A673 (cell line): ENCODE data around the gene ZNF445. TPM values are rescaled to one million over a fixed set of nuclear protein-coding genes. Genes with fewer than 3 reads are reported as not detected.

Experiments
- BruUV-seq: library from RNA; stranded (reverse); fragments of 400-500 nt; replicated peaks from 2 replicates; lab custom pipeline; 2021; lab: Mats Ljungman, UMichigan
- CTCF ChIA-PET: fragments of 300-600 bp; sonication (Branson Sonifier 250); formaldehyde crosslinking; loops from one replicate; lab custom pipeline; 2022; ENCODE audit warnings: antibody characterized with exemption; lab: Charles Lee
- POLR2A ChIA-PET: fragments of 300-600 bp; sonication (Branson Sonifier 250); formaldehyde crosslinking; loops from one replicate; lab custom pipeline; 2022; ENCODE audit warnings: antibody characterized with exemption; ENCODE audit not compliant: low non-redundant PET; lab: Charles Lee
- DNase-seq: peaks from one replicate; pipeline ENCODE4 v3.0.0-alpha.2; 2015; ENCODE audit warnings: low spot score
- H3K27ac ChIP-seq: fragments of 200-600 bp; sonication (generic); 2 replicates; pipeline ENCODE4 v1.5.1; 2016; ENCODE audit warnings: mixed run types, low read depth, mild to moderate bottlenecking, mixed read lengths, antibody characterized with exemption, low read length; ENCODE audit not compliant: poor library complexity, severe bottlenecking
- H3K27me3 ChIP-seq: fragments of 200-600 bp; sonication (generic); replicated peaks from 2 replicates; pipeline ENCODE4 v1.6.1; 2017; ENCODE audit warnings: mixed run types, low read depth, mild to moderate bottlenecking, mixed read lengths, antibody characterized with exemption, low read length; ENCODE audit not compliant: insufficient read depth, poor library complexity
- H3K36me3 ChIP-seq: fragments of 200-600 bp; sonication (generic); 2 replicates; pipeline ENCODE4 v1.6.1; 2016; ENCODE audit warnings: mixed run types, mild to moderate bottlenecking, mixed read lengths, antibody characterized with exemption, low read length; ENCODE audit not compliant: insufficient read depth, poor library complexity, severe bottlenecking
- H3K4me1 ChIP-seq: fragments of 200-600 bp; sonication (generic); 2 replicates; pipeline ENCODE4 v1.6.1; 2017; ENCODE audit warnings: mixed run types, mild to moderate bottlenecking, mixed read lengths, antibody characterized with exemption, low read length; ENCODE audit not compliant: insufficient read depth, poor library complexity, severe bottlenecking
- H3K4me3 ChIP-seq: fragments of 200-600 bp; sonication (generic); 2 replicates; pipeline ENCODE4 v1.5.1; 2016; ENCODE audit warnings: low read depth, mixed run types, mild to moderate bottlenecking, mixed read lengths, low read length; ENCODE audit not compliant: poor library complexity, severe bottlenecking
- H3K9me3 ChIP-seq: fragments of 200-600 bp; sonication (generic); 2 replicates; pipeline ENCODE4 v1.6.1; 2016; ENCODE audit warnings: mixed run types, low read depth, mild to moderate bottlenecking, mixed read lengths, antibody characterized with exemption, low read length; ENCODE audit not compliant: poor library complexity, severe bottlenecking
- EZH2 ChIP-seq: fragments of 200-600 bp; sonication (generic); IDR thresholded peaks from 2 replicates; pipeline ENCODE4 v1.6.1; 2017; ENCODE audit warnings: borderline replicate concordance, low read depth, mild to moderate bottlenecking, mixed read lengths, antibody characterized with exemption, low read length; ENCODE audit not compliant: poor library complexity, severe bottlenecking
- intact Hi-C: fragments of 100-400 bp; cut with micrococcal nuclease; formaldehyde crosslinking; loops from one replicate; pipeline ENCODE4 v1.10.0; 2022; ENCODE audit not compliant: unreplicated experiment
- total RNA-seq: library from RNA; stranded (reverse); gene quantifications from 2 replicates; pipeline ENCODE4 v1.2.3, GENCODE V29; 2021
- TF ChIP-seq, protein P1 (sequence below): fragments of 300-800, 200-600 bp; sonication (generic); conservative IDR thresholded peaks from 2 replicates; pipeline ENCODE4 v1.5.1; 2017; ENCODE audit warnings: low read depth, mild to moderate bottlenecking, antibody characterized with exemption, low read length, moderate library complexity, mixed read lengths

Gene ZNF445
- total RNA-seq, 1 experiment from 2014 or later, result 18.6 TPM

DNA sequence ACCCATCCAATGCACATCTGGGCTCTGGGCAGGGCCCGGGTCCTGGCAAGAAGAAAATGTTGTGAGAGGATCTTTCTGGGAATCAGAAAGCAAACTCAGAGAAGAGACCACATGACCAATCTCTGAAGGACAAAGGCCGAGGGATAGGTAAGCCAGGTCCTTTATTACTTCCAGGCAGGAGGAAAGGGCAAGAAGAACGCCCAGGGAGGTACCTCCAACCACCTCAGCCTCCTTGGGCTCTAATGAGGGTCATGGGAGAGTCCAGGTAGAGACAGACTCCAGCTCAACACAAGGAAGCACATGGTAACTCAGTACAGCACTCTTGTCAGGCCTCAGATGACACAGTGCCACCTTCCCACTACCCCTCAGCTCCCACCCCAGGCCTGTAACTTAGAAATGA is 26.0 kb downstream of the ZNF445 start:
- peaks cover 51% of the 10 kb centered on the region for H3K36me3 ChIP-seq
- no peaks in the 10 kb centered on the region for H3K27me3 ChIP-seq
- CTCF ChIA-PET, result no interaction called here
- H3K4me3 ChIP-seq, result no peak overlapping the region
- H3K9me3 ChIP-seq, result no peaks in the 10 kb centered on the region
- DNase-seq, result no peak
- POLR2A ChIA-PET, result no interaction called here
- H3K4me1 ChIP-seq, result no peaks in the 10 kb centered on the region
- no peak for TF ChIP-seq EZH2
- TF ChIP-seq, protein P1, sequence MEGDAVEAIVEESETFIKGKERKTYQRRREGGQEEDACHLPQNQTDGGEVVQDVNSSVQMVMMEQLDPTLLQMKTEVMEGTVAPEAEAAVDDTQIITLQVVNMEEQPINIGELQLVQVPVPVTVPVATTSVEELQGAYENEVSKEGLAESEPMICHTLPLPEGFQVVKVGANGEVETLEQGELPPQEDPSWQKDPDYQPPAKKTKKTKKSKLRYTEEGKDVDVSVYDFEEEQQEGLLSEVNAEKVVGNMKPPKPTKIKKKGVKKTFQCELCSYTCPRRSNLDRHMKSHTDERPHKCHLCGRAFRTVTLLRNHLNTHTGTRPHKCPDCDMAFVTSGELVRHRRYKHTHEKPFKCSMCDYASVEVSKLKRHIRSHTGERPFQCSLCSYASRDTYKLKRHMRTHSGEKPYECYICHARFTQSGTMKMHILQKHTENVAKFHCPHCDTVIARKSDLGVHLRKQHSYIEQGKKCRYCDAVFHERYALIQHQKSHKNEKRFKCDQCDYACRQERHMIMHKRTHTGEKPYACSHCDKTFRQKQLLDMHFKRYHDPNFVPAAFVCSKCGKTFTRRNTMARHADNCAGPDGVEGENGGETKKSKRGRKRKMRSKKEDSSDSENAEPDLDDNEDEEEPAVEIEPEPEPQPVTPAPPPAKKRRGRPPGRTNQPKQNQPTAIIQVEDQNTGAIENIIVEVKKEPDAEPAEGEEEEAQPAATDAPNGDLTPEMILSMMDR, result no peak
- no peak overlapping the region for H3K27ac ChIP-seq
- BruUV-seq, result no TSS peak
- intact Hi-C loops, result no loop called here

DNA sequence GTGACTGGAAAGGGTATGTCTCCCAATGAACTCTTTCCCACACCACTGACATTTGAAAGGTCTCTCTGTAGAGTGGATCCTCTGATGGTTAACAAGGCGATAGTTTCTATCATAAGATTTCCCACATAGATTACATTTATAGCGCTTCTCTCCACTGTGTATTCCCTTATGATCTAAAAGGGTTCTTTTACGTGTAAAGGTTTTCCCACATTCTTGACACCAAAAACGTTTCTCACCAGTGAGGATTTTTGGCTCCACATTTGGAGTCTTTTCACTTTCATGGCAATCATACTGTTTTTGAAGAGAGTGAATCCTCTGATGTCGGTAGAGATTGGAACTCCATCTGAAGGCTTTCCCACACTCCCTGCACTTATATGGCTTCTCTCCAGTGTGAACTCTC is 30.5 kb downstream of the ZNF445 start:
- ChIA-PET POLR2A (no interaction called here), CTCF (no interaction called here)
- no peak for DNase-seq
- Histone ChIP-seq H3K27me3 (no peaks in the 10 kb centered on the region), H3K4me1 (no peaks in the 10 kb centered on the region), H3K27ac (no peak overlapping the region), H3K4me3 (no peak overlapping the region), H3K9me3 (no peaks in the 10 kb centered on the region), H3K36me3 (peaks cover 43% of the 10 kb centered on the region)
- intact Hi-C loops, result no loop called here
- no peak for TF ChIP-seq EZH2
- no TSS peak for BruUV-seq

DNA sequence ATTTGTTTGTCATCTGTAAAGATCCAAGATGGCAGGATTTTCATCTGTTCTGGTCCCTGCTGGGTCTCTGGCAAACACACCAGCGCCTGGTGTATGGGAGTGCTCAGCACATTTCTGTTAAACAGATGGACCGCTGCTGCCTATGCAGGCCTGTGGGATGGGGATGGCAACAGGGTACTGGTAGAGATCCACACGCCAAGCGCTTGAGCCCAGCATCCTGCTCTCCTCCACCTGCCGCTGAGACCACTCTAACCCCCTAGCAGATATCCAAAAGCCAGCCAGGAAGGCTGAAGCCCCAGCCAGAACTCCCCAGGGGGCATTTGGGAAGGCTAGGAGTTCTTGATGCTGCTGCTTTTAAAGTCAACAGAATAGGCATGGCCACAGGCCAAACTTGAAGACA is 31.7 kb downstream of the ZNF445 start:
- intact Hi-C loops, result no loop called here
- peaks cover 40% of the 10 kb centered on the region for H3K36me3 ChIP-seq
- H3K4me3 ChIP-seq, result no peak overlapping the region
- ChIA-PET CTCF (no interaction called here), POLR2A (no interaction called here)
- no peak overlapping the region for H3K27ac ChIP-seq
- H3K9me3 ChIP-seq, result no peaks in the 10 kb centered on the region
- TF ChIP-seq EZH2, result no peak
- TF ChIP-seq, protein P1, result no peak
- no peaks in the 10 kb centered on the region for H3K27me3 ChIP-seq
- DNase-seq, result no peak
- no peaks in the 10 kb centered on the region for H3K4me1 ChIP-seq
- BruUV-seq, result no TSS peak
